Measurements from ENCODE around the gene IL7R. TPM values are rescaled to one million over a fixed set of nuclear protein-coding genes. Genes with fewer than 3 reads are reported as not detected.

IL7R gene, protein sequence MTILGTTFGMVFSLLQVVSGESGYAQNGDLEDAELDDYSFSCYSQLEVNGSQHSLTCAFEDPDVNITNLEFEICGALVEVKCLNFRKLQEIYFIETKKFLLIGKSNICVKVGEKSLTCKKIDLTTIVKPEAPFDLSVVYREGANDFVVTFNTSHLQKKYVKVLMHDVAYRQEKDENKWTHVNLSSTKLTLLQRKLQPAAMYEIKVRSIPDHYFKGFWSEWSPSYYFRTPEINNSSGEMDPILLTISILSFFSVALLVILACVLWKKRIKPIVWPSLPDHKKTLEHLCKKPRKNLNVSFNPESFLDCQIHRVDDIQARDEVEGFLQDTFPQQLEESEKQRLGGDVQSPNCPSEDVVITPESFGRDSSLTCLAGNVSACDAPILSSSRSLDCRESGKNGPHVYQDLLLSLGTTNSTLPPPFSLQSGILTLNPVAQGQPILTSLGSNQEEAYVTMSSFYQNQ
- 1.4 TPM in 1 of 2 replicates, not detected in the other for total RNA-seq

DNA sequence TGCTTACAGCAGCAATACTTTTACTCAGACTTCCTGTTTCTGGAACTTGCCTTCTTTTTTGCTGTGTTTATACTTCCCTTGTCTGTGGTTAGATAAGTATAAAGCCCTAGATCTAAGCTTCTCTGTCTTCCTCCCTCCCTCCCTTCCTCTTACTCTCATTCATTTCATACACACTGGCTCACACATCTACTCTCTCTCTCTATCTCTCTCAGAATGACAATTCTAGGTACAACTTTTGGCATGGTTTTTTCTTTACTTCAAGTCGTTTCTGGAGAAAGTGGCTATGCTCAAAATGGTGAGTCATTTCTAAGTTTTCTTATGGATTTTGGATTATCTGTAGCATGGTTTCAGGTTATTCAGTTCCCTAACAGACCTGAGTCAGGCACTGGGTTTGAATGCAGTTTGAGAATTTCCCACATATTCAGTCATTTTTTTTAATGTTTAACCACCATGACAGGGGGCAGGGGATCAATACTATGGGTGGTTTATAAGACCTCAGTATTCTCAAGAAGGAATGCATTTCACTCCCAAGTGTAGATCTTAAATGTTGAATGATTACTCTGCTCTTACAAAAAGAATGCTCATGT lies at the start of gene IL7R:
IL7R (plus strand) TSS at position 127 of the 587 bp plus-strand sequence; CDS start at position 214, 87 bp downstream.

Other genes starting within 250 kb of the IL7R start
- 0.64 and 1.9 TPM in 2 replicates for gene SPEF2, start 239.0 kb upstream of the IL7R start, total RNA-seq
- gene CAPSL, start 81.7 kb downstream of the IL7R start, total RNA-seq = not detected in 2 replicates
- gene UGT3A1, start 134.5 kb downstream of the IL7R start, total RNA-seq = 1.4 TPM in 1 of 2 replicates, not detected in the other
- not detected in 2 replicates for gene UGT3A2, start 210.0 kb downstream of the IL7R start, total RNA-seq

Data from tracheal epithelial cell (primary cell).